Hippocampal formation (tissue), 2 donors: Measurements from ENCODE around the gene USP48.

Source experiments
- DNase-seq, 2 donors: peaks; one replicate each; lab custom pipeline; 2025; lab: John Stamatoyannopoulos, UW

USP48 gene

DNA sequence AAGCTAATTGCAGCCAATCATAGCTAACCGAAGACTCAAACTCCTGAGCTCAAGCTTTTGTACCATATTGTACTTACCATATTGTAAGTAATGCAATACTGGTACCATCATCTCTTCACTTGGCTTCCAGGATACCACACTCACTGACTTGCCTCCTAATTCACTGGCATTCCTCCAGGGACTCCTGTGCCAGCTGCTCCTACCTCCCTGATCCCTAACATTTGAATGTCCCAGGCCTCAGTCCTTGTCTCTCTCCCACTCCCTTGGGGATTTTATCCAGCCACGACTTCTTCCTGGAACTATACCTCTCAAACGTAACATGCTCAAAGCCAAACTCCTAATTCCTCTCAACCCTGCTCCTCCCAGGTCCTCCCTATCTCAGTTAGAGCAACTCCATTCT is 33.8 kb downstream of the USP48 start:
- no peak for DNase-seq

DNA sequence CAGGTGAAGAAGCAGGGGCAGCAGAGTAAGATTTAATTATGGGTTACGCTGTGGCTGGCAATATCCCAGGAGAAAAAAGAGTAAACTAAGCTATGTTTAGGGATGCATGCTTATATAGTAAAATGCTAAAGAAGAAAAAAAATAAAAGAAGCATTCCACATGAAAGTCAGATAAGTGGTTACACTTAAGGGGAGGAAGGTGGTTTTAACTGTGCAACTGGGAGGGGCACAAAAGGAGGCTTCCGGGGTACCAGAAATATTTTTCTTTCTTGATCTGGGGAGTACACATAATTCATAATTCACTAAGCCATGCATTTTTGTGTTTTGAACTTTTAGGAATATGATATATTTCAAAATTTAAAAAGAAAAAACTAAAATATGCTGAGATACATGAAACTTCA is 39.5 kb downstream of the USP48 start:
- no peak for DNase-seq

DNA sequence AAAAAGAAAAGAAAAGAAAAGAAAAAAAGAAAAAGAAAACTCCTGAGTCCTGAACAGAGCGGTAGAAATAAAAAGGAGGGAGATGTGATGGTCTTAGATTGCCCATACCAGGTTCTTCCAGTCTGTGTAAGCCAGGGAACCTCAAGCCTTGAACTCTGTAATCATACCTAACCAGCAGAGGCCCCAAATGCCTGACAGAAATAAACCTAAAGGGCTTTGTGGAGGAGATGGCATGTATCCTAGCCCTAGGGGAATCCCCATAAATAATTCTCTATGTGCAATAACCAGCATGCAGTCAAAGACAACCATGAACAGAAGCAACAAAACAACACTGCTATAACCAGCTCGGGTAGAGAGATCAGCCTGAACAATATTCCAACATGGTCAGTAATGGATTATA is 40.4 kb downstream of the USP48 start:
- no peak for DNase-seq

DNA sequence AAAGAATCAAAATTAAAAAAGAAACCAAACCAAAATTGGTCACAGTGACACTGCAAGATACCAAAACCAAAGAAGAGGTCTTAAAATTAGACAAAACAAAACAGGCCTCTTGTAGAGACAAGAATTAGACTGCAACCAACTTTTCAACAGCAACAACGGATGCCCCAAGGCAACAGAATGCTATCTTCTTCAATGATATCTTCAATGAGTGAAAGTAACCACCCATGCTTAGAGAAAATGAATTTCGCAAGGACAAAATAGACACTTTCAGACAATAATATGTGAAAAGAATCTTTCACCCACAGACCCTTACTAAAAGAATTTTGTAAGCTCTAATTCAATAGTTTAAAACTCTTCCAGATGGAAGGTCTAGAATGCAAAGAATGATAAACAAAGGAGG is 41.7 kb downstream of the USP48 start:
- DNase-seq, result no peak

DNA sequence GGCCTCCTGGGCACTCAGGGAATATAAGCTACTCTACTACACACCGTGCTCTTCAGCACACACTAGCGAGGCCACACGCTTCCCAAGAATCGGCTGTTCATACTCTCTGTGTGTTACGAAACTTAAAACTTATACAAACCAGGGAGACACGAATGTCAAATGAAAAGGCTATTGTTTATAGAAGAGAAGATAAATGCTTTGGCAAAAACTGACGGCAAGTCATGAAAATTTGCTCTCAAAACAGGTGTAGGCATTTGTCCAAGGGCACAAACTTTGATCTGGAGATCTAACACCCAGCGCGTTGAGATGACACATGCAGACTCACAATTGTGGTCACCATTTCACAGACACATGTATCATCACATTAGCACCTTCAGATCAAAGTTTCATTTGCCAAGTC is 46.1 kb downstream of the USP48 start:
- DNase-seq, result no peak

DNA sequence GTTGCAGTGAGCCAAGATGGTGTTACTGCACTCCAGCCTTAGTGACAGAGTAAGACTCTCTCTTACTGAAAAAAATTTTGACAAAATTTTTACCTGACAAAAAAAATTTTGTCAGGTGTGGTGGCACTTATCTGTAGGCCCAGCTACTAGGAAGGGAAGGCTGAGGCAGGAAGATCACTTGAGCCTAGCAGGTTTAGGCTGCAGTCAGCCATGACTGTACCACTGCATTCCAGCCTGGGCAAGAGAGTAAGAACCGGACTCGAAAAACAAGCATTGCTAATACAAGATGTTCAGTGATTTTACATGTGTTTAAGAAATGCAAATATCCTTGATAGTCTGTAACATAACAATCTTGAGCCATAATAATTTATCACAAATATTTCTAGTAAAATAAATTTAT is 46.9 kb downstream of the USP48 start:
- DNase-seq, result no peak

DNA sequence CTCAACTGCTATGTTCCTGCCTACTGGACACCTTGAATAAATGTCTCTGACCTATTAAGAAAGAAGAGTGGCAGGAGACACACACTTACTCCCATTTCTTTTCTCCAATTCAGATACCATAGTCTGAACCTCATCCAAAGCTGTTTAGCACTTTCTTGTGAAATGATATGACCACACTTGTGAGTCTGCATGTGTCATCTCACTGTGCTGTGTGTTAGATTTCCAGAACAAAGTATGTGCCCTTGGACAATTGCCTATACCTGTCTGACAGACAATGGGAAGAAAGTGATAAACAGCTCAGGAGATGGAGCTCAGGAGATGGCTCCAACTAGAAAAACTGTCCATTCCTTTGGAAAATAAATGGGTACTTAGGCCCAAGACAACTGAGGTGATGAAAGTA is 48.4 kb downstream of the USP48 start:
- DNase-seq, result no peak

DNA sequence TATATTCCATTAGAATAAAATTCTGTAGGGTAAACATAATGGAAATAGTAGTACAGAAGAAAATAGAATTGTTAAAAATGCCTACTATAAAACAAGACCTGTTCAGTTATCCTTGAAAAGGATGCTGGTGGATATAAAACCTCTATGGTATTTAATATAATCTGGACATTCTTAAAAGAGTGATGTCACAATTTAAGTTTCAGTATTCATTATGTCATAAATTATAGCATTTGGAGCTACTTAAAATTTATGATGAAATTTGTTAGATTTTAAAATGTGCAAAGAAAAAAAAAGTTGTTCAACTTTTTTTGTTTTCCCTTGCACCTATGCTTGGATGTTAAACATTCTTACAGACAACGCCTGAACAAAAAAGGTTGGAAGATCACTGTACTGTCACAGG is 50.3 kb downstream of the USP48 start:
- DNase-seq, result no peak

DNA sequence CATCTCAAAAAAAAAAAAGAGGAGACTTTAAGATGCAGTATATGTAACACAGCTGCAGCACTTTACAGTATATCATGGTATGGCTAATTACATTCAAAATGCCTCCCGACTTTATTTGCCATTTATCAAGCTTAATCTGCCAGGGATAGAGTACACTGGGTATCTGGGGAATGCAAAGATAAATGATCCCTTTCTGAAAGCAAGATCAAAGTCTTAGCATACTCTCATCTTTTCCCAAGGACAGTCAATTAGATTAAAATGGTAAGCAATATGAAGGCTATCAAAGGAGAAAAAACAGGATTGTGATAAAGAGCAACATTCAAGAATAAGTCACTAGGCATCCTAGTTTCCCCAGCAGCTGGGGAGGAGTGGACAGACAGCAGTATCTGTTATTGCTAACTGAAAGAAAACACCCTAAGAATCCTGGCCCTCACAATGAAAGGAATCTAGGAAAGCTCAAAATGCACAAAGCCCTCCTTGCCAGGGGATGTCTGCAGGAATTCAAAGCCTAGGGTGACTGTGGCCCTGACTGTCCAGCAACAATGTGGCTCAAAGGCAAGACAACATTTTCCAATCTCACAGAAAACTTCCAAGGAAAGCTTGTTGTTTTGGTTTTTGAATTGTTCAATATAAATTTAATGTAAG is 57.1 kb downstream of the USP48 start:
- no peak for DNase-seq

DNA sequence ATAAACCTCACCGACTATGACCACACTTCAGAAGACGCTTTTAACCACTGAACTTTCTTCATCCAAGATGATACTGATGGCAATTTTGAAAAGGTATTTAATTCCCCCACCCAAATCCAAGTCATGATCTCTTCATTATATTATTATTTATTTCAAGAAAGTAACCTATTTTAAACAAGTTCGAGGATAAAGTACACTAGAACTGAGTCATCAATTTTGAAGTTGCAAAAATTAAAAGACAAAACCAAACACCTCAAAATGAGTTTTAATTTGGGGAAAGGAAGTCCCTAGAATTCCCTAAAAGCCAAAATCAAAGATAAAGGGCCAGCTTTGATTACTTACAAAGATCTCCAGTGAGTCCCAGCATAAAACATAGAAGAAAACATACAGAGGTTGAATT is 58.4 kb downstream of the USP48 start:
- no peak for DNase-seq

DNA sequence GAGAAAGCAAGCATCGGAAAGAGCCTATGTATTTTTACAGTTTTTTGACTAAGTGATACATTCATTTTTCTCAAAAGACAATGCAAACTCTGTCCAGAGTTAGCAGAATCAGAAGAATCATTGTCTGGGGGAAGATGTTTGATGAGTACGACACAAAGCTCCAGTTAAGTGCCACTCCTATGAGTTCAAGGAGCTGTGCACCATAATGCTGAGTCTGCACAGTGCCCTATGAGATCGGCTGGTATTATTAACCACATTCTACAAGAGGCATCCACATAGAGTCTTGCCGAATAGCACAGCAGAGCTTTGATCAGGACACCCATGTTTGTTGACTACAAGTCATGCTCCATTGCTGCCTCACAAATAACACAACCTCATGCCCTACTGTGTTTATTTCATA is 58.9 kb downstream of the USP48 start:
- no peak for DNase-seq

DNA sequence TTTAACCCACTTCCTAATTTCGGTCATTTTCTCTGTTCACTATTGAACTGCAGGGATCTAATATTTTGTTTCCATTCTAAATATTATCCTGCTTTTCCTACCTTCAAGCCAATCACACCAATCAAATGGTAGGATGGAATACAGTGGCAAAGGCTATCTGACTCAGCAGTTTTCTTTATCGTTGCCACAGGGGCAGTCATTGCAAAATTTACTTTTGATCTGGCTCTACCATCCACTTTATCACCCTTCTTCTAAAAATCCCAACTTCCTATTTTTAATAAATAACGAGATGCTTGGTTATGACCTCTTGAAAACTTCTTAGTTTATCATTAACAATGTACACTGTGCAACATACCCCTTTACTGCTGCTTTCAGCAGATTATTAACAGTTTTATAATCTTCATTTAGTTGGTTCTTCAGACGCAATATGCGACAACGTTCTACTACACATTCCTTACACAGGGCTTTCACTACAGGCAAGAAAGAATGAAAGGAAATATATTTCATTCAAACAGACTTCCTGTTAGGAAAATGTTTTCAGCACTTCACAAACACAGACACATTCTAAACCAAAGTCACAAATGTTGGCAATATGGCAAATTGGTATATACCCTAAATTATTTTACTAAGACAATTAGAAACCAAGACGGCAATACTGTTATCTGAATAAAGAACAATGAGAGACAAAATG is 61.5 kb downstream of the USP48 start:
- no peak for DNase-seq

DNA sequence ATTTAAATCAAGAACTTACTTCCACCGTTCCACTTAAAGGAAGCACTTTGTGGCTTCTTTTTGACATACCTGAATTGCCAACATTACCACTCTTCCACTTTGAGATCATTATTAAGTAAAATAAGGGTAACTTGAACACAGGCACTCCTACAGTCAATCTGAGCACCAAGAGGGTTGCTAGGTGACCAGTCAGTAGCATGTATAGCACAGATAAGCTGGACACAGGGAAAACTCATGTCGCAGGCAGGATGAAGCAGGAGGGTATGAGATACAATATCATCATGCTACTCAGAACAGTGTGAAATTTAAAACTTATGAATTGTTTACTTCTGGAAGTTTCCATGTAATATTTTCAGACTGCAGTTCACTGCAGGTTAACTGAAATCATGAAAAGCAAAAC is 66.8 kb downstream of the USP48 start:
- no peak for DNase-seq

DNA sequence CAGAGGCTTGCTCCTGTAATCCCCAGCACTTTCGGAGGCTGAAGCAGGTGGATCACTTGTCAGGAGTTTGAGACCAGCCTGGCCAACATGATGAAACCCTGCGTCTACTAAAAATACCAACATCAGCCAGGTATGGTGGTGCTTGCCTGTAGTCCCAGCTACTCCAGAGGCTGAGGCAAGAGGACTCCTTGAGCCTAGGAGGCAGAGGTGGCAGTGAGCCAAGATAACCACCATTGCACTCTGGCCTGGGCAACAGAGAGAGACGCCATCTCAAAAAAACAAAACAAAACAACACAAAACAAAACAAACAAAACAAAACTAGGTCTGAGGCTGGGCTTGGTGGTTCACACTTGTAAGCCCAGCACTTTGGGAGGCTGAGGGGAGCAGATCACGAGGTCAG is 75.1 kb downstream of the USP48 start:
- DNase-seq, result no peak

DNA sequence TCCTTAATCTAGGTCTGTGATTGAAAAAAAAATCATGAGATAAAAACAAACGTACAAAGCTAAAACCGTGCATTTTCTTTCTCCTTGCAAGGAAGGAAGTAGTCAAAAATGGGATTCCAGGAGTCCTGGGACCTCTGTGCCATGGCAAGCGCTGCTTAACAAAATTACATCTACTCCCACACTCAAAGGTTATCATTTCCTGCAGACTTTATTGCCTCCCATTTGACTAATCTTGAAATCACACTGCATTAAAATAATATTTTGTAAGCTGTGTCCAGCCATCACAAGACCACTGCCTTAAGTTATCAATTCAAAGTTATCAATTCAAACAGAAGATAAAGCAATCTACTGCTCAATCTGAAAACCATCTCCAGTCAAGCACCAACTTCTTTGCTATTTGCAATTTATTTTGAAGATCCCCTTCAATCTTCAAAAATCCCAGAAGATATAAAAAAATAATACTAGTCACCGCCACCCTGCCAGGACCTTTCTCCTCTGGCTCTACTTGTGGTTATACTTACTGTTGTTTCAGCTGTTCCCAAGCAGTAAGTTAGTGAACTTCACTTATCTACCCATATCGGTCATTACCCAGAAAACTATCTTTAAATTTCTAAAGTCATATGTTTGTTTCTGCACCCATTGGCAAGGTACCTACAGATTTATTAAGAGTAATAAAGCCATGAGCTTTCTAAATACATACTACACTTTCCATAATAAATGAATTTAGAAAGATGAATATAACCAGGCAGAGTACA is 75.7 kb downstream of the USP48 start:
- DNase-seq, result no peak

DNA sequence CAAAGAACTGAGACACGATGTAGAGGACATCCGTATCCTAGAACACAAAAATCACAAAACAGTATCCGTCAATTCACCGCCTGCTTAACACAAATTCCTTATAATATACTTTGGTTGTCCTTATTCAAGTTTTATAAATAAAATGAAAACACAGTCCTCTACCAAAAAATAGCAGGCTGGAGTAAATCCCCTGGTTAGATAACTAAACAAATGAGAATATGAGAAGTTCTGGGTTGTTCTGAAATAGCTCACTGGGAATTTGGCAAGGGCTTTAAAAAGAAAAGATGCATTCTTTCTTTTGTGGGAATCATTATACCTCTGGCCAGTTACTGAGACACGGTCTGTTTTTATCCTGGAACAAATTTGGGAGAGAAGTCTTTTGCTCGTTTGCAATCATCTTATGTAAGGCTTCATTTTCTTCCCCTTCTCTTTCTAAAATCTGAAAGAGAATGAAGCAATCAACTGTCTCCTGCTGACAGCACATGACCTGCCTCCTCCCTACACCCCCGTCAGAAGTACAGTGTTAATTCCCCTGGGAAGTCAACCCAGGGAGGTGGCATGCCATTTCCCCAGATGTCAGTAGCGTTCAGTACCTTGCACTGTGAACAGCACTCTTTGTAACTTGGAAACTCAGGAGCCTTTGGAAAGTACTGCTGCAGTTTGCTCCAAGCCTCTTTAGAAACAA is 76.7 kb downstream of the USP48 start:
- DNase-seq, result peak; percentile 5 to 67

DNA sequence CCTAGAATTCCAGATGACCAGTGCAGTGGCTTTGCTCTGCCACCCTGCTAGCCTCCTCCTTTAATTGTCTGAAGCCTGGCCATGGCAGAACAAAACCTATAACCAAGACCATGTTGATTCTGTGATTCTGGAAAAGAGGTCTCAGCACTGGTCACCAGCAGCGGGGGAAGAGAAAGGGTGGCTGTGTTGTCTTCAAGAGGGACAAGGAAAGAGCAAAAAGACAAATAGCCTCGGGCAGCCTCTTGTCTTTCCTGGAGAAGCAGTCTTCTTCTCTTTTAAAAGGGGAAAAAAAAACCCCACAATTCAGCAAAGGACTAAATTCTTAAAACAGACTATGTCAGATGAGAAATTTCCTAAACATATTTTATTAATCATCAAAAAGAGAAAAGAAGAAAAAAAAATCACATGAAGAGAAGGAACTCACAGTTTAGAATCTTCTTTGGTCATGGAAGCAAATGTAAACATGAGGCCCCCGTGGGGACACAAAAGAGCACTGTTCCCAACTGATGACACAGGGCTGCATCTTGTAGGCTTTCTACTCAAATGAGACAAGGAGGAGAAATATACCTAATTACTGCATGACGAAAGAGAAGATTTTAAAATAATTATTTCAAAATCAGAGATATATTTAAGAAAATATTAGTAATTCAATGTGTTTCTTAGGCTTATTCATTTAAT is 77.5 kb downstream of the USP48 start:
- peak; percentile 31 to 52 for DNase-seq

DNA sequence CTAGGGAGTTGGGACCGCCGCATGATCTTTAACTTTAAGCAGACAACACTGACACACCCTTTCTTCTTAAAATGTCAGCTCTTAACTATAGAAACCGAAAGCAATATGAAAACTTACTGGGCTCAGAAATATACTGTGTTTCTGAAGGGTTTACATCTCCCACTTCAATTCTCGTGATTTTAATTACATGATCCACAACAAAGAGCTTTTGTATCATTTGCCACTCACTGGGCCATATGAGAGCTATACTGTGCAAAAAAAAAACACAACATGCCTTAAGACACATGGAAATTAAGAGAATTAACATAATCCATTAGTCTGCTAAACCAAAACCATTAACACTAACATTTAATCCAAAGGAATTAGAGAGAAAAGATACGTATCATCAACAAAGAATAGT is 78.8 kb downstream of the USP48 start:
- no peak for DNase-seq

DNA sequence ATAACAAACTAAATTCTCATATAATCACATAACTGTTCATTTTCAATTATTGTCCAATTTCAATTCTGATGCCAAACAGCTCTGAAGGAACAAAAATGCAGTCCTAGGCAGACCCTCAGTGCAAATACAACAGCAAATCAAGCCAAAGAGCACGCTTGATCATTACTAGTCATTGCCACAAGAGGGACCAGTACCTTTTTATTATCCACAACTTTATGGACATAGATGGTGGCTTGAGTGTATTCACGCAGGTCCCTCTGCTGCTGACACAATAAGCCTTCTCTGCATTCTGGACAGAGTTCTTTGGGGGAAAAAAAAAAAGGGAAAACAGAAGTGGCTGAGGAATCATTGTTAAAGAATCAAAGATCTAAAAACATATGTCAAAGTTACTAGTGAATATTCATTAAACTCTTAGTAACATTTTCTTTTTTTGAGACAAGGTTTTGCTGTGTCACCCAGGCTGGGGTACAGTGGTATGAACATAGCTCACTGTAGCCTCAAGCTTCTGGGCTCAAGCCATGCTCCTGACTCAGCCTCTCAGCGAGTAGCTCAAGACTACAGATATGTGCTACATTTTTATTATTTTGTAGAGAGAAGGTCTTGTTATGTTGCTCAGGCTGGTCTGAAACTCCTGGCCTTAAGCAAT is 79.5 kb downstream of the USP48 start:
- DNase-seq, result peak in 1 of 2 donors; percentile 8

DNA sequence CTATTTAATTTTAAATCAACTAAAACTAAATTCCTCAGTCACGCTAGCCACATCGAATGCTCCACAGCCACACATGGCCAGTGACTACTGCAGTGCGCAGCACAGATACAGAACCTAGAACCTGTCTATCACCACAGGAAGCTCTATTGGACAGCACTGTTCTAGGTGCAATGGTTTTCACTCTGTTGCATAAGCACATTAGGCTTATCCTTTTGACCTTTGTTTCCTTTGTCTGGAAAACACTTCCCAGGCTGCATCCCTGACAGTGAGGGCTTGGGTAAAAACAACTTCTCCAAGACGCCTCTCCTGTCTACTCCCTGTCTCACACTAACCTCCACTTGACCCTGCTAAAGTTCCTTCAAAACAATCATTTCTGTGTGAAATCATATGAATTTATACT is 80.2 kb downstream of the USP48 start:
- DNase-seq, result no peak

DNA sequence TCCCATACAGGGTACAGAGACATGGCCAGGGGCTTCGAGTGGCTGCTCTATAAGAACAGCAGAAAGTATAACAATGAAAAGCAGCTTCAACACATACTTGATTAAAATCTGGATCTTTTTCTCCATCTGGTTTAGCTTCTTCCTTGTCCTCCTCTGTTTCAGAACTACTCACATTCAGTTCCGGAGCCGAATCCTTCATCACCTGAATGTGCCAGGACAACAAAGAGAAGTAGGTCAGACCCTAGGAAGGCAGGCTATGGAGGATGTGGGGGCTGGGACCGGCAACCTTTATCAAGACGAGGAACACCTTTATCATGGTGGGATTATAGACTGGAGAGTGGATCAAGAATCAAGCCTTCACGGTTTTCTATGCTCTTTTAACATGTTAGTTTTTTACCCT is 81.5 kb downstream of the USP48 start:
- DNase-seq, result no peak

DNA sequence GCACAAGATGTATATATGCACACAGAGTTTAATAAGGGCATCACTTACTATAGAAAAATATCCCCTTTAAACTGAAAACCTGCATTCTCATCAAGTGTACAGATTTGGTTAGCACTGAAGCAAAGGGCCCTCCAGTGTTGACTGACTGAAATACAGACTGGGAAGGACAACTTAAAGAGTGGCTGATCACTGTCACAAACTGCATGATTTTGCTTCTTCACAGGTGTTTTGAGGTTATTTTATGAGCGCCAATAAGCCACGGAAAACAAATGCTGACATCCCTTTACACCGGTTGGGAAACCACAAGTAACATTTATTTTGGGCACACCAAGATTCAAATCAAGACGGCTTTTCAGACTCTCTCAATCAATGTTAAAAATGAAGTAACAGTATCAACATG is 82.9 kb downstream of the USP48 start:
- DNase-seq, result no peak
